Neural crest cell (in vitro differentiated cells): ENCODE data around the gene EXOC6B. TPM values are rescaled to one million over a fixed set of nuclear protein-coding genes. Genes with fewer than 3 reads are reported as not detected.

Experiments
- DNase-seq: peaks from one replicate; pipeline ENCODE4 v3.0.0; 2021; ENCODE audit warnings: low read depth, mixed read lengths, low spot score
- H3K27ac Mint-ChIP-seq: one replicate; pipeline ENCODE4 v1.8.0; 2021; ENCODE audit warnings: mild to moderate bottlenecking, mixed read lengths; ENCODE audit not compliant: unreplicated experiment
- H3K27me3 Mint-ChIP-seq: 2 replicates; pipeline ENCODE4 v1.8.0; 2021; ENCODE audit warnings: low read depth, mild to moderate bottlenecking, mixed read lengths
- H3K36me3 Mint-ChIP-seq: 2 replicates; pipeline ENCODE4 v1.8.0; 2021; ENCODE audit warnings: low read depth, mild to moderate bottlenecking, mixed read lengths
- H3K4me1 Mint-ChIP-seq: 2 replicates; pipeline ENCODE4 v1.8.0; 2021; ENCODE audit warnings: mixed read lengths
- H3K4me3 Mint-ChIP-seq: one replicate; pipeline ENCODE4 v1.8.0; 2021; ENCODE audit warnings: mild to moderate bottlenecking, mixed read lengths
- H3K9me3 Mint-ChIP-seq: 2 replicates; pipeline ENCODE4 v1.8.0; 2021; ENCODE audit warnings: mixed read lengths
- total RNA-seq: library from RNA; stranded (reverse); gene quantifications from 2 replicates; pipeline ENCODE4 v1.2.1, GENCODE V29; 2021
- TF ChIP-seq, protein P1 (sequence below): fragments of 200-600 bp; sonication (generic); conservative IDR thresholded peaks from 2 replicates; pipeline ENCODE4 v1.5.0; 2021; ENCODE audit warnings: antibody characterized with exemption, mild to moderate bottlenecking

Gene EXOC6B
- total RNA-seq, 1 donor from 2014 or later = 28.2 TPM

- no peaks in the 10 kb centered on the region for H3K4me1 Mint-ChIP-seq
These were observed 21.9 kb upstream of the EXOC6B start for GRCh38 chr2:72847534-72848315.

GRCh38 chr2:72846171-72847095, 20.6 kb upstream of the EXOC6B start:
- TF ChIP-seq, protein P1, sequence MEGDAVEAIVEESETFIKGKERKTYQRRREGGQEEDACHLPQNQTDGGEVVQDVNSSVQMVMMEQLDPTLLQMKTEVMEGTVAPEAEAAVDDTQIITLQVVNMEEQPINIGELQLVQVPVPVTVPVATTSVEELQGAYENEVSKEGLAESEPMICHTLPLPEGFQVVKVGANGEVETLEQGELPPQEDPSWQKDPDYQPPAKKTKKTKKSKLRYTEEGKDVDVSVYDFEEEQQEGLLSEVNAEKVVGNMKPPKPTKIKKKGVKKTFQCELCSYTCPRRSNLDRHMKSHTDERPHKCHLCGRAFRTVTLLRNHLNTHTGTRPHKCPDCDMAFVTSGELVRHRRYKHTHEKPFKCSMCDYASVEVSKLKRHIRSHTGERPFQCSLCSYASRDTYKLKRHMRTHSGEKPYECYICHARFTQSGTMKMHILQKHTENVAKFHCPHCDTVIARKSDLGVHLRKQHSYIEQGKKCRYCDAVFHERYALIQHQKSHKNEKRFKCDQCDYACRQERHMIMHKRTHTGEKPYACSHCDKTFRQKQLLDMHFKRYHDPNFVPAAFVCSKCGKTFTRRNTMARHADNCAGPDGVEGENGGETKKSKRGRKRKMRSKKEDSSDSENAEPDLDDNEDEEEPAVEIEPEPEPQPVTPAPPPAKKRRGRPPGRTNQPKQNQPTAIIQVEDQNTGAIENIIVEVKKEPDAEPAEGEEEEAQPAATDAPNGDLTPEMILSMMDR = no peak
- Mint-ChIP-seq H3K27ac (no peak overlapping the region), H3K36me3 (no peaks in the 10 kb centered on the region), H3K27me3 (peaks cover 3% of the 10 kb centered on the region), H3K4me3 (no peak overlapping the region), H3K4me1 (no peaks in the 10 kb centered on the region), H3K9me3 (no peaks in the 10 kb centered on the region)
- DNase-seq = no peak

More at GRCh38 chr2:72847534-72848315, 21.9 kb upstream of the EXOC6B start:
- TF ChIP-seq, protein P1 = no peak
- Mint-ChIP-seq H3K27ac (no peak overlapping the region), H3K36me3 (no peaks in the 10 kb centered on the region), H3K27me3 (peaks cover 8% of the 10 kb centered on the region), H3K4me3 (no peak overlapping the region), H3K9me3 (no peaks in the 10 kb centered on the region)
- DNase-seq = no peak

GRCh38 chr2:72843301-72843700, 17.5 kb upstream of the EXOC6B start:
- no peaks in the 10 kb centered on the region for H3K36me3 Mint-ChIP-seq
- H3K27ac Mint-ChIP-seq = no peak overlapping the region
- H3K27me3 Mint-ChIP-seq = no peaks in the 10 kb centered on the region

DNA sequence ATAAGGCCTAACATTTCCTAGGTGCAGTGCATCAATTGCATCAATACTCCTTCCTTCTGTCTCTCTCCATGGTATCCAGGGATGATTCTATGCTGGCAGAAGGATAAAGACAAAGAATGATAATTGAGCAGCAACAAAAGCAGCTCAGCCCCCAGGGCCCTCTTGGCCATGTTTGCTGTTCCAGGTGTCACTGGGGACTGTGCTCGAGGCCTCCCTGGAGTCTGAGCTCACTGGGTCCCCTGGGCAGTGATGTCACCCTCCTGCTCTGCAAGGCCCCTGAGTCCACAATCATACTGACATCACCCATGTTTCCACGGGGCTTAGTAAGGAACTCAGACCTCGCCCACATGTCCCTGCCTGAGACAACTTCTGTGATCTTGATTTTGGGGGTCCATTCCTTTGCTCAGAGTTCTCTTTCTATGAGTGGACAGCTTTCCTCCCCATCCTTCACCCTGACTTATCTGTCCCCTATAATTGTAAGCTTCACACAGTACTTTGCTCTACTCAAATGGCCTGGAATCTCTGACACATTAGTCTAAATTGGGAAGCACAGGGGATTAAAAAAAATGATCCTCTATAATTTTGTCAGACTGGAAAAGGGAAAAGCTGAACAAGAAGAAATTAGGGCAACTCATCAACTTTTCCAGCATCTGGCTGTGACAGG, 15.8 kb upstream of the EXOC6B start:
- TF ChIP-seq, protein P1 = no peak
- H3K27me3 Mint-ChIP-seq = peaks cover 3% of the 10 kb centered on the region
- no peaks in the 10 kb centered on the region for H3K36me3 Mint-ChIP-seq
- peak overlapping the region; percentile 57 for H3K27ac Mint-ChIP-seq
- no peak overlapping the region for H3K4me3 Mint-ChIP-seq
- no peak for DNase-seq
- H3K9me3 Mint-ChIP-seq = peaks cover 4% of the 10 kb centered on the region
- no peaks in the 10 kb centered on the region for H3K4me1 Mint-ChIP-seq

More at GRCh38 chr2:72843301-72843700, 17.5 kb upstream of the EXOC6B start:
- DNase-seq = no peak
- H3K9me3 Mint-ChIP-seq = peaks cover 4% of the 10 kb centered on the region
- TF ChIP-seq, protein P1 = no peak
- no peaks in the 10 kb centered on the region for H3K4me1 Mint-ChIP-seq
- no peak overlapping the region for H3K4me3 Mint-ChIP-seq

- no peaks in the 10 kb centered on the region for H3K36me3 Mint-ChIP-seq
- H3K4me3 Mint-ChIP-seq = no peak overlapping the region
- no peaks in the 10 kb centered on the region for H3K4me1 Mint-ChIP-seq
- H3K27ac Mint-ChIP-seq = no peak overlapping the region
- TF ChIP-seq, protein P1 = no peak
- peaks cover 4% of the 10 kb centered on the region for H3K9me3 Mint-ChIP-seq
- H3K27me3 Mint-ChIP-seq = peaks cover 17% of the 10 kb centered on the region
- no peak for DNase-seq
These were observed 14.2 kb upstream of the EXOC6B start for GRCh38 chr2:72840066-72840465.
